Pulmonary artery endothelial cell (primary cell): ENCODE measurements around the gene GNPNAT1. TPM values are rescaled to one million over a fixed set of nuclear protein-coding genes. Genes with fewer than 3 reads are reported as not detected.
"Not testable (repeated sequence)": the region's sequence is repeated elsewhere in the genome, so short reads cannot be mapped to it uniquely, and the experiment has no call there.

Source experiments
- DNase-seq: peaks from one replicate; pipeline ENCODE4 v3.0.0-alpha.2; 2011; ENCODE audit warnings: low read depth, low spot score
- total RNA-seq: library from RNA; depleted of rRNA; stranded (reverse); fragments of >200 nt; gene quantifications from 2 replicates; pipeline ENCODE4 v1.2.3, GENCODE V29; 2014

GNPNAT1 gene
- total RNA-seq, 1 donor from 2014 or later, result 46.2 TPM

DNA sequence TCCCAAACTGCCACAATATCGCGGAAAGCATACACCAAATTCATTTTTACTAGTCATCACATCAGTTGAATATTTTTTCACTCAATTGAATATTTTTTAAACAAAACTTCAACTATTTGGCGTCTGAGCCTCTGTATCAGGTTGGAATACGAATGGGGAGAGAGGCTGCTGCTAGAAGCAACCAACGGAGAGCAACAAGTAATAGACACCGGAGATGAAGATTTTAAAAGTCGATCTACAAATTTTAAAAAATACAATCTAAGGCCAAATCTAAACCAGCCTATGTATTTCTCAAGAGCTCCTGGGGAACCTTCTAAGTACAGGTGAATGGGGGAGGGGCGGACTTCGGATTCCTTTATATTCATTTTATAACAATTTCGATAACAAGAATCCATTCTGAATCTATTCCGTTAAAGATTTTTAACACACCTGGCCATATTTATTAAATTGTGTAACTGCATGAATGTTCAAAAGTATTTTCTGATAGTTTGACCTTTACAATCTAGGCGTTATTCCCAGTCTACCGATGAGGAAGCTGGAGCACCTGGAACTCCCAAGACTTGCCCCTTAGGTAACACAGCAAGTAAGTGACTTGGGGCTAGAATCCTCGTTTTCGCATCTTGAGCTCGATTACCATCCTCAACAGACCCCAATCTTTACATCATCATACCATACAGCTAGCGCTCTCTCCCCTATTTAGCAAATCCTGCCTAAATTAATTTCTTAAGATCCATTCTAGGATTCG is 1.2 kb downstream of the GNPNAT1 start:
- no peak for DNase-seq

DNA sequence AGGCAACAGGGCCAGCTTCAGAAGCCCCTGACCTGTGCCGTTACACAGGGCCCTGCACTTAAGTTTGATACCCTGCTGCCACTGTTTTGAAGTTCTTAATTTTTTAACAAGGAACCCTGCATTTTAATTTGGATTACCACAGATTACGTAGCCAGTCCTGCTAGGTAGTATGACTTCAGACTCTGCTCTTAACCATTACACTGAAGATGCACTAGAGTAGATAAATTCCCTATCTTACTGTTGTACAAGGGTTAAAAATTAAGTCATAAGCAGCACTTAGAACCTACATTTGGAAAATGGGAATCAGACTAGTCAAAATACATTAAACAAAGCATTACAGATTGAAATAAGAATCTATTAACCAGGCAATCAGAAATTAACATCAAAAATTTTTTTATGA is 2.3 kb downstream of the GNPNAT1 start:
- DNase-seq, result no peak

DNA sequence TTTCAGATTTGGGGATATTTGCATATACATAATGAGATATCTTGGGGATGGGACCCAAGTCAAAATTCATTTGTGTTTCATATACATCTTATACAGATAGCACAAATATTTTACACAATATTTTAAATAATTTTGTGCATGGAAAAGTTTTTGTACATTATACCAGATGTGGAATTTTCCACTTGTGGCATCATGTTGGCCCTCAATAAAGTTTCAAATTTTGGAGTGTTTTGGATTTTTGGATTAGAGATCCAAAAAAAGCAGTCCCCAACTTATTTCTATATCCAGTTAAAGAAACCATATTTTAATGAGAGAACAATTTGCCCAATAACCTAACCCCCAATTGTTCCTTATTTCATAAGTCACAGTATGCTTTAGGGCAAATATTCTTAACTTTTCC is 4.5 kb downstream of the GNPNAT1 start:
- DNase-seq, result no peak

DNA sequence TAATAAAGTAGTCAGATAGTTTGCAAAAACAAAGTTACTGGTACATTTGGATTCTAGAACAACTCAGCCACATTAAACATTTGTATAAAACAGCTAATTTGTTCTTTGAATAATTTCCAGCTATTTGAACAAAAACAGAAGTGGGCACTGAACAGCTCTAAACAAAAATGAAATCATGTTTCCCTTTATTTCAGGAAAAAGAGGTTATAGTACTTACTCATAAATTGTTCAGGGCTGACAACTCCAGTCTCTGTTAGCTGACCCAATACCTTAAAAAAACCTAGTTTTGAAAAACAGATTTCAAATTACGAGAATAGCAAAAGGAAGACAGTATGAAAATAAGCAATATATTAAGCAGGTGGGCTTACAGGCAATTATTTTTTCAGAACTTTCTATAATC is 8.2 kb downstream of the GNPNAT1 start:
- DNase-seq, result no peak

DNA sequence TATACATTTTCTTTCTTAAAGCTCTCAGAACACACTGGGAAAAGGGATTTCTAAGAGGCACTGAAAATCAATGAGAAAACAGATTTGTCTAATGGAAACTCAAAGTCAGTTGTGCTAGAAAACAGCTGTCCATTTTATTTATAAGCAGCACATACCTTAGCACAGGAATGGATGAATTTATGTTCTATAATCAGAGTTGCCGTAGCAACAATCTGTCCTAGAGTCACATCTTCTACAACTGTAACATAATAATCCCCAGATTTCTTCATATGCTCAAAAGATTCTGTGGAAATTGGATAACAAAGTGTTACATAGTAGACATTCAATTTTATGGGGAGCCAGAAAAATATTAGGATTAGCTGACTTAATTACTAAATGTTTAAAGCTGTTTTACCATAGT is 9.8 kb downstream of the GNPNAT1 start:
- no peak for DNase-seq

DNA sequence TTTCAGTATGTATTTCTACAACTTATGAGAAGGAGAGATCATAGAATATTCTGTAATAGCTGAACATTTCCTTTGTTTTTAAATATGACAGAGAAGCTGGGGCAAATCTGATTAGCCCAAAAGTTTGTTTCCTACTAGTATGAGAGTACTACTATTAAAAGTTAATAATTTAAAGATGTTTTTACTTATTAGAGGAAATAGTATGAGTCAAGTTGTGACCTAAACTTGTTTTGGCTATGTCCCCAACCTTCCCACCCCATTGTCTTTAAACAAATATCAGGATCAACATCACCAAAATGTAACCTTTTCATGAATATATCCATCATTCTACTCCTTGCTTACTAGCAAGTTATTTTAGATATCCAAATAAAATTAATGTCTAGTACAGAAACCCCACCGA is 10.5 kb downstream of the GNPNAT1 start:
- DNase-seq, result no peak

DNA sequence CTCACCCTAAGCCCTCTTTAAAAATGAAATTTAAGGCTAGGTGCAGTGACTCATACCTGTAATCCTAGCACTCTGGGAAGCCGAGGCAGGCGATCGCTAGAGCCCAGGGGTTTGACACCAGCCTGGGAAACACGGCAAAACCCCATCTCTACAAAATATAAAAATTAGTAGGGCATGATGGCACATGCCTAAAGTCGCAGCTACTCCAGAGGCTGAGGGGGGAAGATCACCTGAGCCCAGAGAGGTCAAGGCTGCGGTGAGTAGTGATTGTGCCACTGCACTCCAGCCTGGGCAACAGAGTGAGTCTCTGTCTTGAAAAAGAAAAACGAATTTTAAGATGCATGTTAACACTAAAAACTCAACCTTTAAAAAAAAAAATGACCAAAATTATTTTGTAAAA is 12.7 kb downstream of the GNPNAT1 start:
- no peak for DNase-seq

DNA sequence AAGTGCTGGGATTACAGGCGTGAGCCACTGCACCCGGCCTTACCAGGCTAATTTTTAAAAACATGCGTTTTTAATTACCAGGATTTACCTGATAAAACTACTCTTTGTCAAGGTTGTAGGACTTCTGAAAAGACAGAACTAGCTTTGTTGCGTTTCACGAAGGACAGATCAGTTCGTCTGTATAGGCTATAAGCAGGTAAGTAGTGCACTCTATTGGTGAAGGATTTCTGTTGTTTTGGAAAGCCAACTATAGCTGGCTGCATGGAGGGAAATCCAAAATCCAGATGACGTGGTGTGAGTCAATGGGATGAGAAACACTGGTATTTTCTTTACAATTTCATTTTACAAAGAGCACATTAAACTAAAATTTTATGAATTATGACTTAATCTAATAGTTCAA is 14.6 kb downstream of the GNPNAT1 start:
- no peak for DNase-seq

DNA sequence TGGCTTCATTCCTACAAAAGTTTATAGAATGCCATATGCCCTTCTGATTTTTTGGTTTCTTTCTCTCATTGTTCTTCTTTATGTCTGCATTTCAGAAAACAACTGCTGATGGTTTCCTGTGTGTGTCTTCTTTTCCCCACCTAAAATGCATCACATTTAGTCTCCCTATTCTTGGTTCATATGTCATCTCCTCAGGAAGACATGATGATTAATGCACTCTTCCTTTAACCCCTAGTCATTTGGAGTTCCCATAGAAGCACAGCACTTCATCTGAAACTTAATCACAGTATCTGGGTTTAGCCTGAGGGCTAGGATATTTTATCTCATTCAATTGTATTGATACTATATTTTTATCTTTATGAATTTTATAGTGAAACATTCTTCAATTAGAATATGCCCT is 21.5 kb downstream of the GNPNAT1 start:
- DNase-seq, result peak; percentile 17

DNA sequence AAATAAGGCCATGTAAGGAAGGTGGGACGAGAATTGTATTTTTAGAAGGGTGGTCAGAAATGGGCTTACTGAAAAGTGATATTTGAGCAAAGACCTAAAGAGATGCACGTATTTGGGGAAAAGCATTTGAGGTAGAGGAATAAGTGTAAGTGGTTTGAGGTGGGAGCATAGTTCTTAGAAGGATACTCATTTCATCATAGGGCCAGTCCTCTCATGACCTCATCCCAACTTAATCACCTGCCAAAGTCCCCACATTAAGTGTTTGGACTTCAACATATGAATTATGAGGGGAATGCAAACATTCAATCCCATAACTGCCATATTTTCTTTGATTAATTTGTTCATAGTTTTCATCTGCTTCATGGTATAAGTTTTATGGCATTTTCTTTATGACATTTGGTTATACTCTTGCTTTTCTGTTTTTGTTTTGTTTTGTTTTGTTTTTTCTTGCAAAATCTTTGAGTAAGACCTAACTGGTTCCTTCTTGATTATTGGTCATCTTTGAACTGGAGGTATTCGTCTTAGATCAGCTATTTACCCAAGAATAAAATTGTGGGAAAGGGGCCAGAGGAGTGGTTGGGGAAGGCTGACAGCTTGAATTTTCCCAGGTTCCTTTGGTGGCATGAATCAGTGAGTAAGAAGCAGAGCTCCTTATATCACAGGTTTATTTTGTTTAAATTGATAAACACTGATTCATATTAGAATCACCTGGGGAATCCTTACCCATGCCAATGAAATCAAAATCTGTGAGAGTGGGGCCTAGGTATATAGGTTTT is 24.2 kb downstream of the GNPNAT1 start:
- no peak for DNase-seq

DNA sequence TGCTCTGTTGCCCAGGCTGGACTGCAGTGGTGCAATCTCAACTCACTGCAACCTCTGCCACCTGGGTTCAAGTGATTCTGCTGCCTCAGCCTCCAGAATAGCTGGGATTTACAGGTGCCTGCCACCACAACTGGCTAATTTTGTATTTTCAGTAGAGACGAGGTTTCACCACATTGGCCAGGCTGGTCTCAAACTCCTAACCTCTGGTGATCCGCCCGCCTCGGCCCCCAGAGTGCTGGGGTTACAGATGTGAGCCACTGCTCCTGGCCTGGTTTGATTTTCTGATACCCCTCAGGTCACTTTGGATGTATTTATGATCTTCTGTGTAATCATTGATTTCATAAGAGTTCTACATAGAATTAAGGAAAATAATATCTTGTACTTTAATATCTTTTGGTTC is 28.5 kb downstream of the GNPNAT1 start:
- DNase-seq, result not testable (repeated sequence)

DNA sequence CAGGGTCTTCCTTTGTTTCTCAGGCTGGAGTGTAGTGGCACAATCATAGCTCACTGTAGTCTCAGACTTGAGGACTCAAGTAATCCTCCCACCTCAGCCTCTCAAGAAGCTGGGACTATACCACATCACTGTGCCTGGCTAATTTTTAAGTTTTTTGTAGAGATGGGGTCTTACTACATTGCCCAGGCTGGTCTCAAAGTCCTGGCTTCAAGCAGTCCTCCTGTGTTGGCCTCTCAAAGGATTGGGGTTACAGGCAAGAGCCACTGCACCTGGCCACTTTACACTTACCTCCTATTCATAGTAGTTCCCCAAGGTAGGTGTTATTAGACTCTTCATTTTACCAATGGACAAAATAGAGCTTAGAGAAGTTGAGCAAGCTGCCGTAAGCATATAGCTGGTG is 32.3 kb downstream of the GNPNAT1 start:
- no peak for DNase-seq

DNA sequence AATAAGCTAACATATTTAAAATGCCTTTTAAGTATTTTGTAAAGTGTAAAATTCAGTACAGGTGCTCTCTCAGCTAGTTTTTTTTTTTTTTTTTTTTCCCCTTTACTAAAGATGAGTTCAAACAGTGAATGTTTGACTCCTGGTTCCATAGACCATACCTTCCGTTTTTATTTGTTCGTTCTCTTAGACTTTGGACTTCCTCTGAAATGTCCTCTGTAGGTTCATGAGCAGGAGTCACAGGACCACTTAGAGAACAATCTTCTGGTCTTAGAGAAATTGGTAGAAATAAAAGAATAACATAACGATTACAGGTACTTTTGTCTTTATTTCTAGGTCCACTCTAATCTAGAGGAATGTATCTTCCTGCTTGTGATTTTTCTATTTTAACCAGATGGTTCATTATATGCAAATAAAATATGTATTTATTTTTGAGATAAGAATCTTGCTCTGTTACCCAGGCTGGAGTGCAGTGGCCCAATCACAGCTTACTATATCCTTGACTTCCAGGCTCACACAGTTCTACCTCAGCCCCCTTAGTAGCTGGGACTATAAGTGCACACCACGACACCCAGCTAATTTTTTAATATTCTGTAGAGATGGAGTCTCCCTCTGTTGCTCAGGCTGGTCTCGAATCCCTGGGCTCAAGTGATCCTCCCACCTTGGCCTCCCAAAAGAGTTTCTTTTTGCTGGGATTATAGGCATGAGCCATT is 35.6 kb downstream of the GNPNAT1 start:
- DNase-seq, result no peak

DNA sequence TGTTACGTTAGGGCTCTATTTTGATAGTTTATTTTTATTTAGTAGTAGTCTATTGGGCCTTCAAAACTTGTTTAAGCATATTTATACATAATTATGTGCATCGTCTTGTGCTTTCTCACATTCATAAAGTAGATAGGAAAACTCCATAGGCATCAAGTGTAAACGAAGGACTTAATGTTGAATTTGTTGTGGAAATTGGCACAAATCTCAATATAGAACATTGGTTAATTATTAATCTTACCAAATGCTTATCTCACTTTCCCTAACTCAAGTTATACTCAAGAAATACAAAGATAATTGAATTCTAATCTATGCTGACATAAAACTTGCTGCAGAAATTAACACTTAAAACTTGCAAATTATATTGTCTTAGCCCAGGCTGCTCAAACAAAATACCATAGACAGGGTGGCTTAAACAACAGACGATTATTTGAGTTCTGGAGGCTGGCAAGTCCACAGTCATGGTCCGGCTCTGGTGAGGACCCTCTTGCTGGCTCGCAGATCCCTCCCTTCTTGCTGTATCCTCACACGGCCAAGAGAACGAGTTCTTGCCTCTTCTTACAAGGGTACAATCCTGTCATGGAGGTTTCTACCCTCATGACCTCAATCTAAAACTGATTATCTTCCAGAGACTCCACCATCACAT is 42.6 kb downstream of the GNPNAT1 start:
- DNase-seq, result no peak

DNA sequence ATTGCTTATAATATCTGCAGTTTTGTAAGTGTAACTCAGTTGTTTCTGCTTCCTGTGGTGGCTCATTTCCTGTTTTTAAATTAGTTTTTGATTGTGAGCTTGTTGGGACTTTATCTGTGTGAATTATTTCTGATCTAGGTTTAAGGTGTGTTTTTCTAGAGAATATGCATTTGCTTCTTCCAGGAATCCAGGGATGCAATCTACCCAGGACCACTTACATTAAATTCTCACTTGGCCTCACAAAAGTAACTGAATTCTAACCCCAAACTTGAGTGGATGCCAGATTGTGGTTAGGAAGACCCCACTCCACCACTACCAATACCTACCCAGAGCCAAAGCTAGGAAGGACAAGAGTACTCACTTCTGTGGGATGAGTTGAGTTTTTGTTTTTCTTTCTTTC is 49.5 kb downstream of the GNPNAT1 start:
- DNase-seq, result no peak

DNA sequence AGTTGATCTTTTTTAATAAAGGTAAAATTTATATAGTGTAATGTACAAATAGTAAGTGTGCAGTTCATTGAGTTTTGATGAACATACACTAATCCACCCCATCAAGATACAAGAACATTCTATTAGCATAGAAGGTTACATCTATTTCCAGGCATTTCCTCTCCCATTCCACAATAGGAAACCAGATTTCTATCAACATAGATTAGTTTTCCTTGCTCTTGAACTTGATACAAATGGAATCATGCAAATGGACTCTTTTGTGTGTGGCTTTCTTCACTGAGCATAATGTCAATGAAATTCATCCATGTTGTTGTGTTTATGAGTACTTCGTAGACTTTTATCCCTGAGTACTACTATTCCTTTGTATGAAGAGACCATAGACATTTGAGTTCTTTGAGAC is 50.7 kb downstream of the GNPNAT1 start:
- peak; percentile 30 for DNase-seq

DNA sequence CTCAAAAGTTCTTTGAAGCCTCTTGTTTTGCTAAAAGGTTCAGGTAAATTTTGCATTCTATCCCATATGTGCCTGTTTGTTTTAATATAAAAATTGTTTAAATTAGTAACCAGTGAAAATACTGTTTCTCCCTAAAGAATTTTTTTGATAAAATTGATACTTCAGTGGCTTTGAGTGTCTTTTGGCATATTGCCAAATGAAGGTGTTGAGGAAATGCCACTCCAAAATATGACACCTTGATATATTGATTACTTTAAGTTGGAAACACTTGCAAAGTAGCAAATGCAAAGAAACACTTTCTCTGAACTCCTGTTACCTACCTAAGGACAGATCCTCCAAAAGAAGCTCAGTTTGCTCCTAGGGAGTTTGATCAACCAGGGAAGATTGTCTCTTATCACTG is 53.0 kb downstream of the GNPNAT1 start:
- no peak for DNase-seq

DNA sequence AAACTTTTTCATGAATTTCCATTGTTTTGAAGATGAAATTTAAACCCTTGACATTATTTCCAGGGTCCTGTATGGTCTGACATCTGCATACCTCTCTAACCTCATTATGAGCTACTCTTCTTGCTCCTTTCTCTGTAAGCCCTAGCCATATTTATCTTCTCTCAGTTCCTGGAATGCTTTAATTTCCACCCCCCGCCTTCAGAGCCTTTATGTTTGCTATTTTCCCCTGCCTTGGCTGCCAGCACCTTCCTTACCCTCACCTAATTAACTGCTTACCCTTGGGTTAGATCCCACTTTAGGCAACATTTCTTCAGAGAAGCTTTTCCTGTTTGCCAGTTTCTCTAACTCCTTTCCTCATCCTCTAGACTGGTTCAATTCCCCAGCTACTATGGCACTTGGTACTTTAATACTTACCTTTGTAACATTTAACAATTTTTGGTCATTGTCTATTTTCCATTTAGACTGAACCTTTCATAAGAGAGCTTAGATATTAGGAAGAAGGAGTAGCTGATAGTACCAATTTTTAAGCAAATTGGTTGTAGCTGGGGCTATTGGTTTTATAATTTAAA is 55.4 kb downstream of the GNPNAT1 start:
- DNase-seq, result no peak

DNA sequence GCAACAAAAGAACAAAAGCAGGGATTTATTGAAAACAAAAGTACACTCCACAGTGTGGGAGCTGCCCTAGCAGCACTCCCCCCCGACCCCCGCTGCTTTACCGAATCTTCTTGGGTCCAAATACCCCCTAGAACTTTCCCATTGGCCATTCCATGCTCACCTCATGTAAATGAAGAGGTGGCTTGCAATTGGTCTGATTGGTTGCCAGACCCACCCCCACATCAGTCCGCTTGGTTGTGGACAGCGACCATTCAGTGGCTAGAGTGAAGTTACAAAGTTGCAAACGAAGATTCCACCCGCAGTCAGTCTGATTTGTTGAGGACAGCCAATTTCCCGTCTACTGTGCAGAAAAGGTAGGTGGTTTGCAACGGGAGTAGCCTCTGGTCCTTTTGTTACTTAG is 57.6 kb downstream of the GNPNAT1 start:
- DNase-seq, result no peak

DNA sequence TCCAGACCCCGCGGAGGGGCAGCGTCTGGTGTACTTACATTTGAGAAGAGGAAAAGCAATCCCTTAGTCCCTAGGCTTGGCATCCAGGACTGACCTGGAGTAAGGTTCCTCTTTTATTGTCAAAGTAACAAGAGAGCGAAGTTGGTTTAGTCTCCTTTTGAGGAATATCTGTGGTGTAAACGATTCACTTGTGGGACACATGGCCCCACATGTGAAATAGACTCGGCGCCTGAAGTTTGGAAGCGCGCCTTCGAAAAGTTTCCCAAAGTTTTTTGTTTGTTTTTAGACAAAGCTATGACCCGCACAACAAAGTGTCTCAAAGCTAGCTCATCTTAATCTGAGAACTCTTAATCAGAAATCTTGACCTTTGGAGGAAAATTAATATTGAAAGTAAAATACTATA is 60.7 kb downstream of the GNPNAT1 start:
- no peak for DNase-seq

DNA sequence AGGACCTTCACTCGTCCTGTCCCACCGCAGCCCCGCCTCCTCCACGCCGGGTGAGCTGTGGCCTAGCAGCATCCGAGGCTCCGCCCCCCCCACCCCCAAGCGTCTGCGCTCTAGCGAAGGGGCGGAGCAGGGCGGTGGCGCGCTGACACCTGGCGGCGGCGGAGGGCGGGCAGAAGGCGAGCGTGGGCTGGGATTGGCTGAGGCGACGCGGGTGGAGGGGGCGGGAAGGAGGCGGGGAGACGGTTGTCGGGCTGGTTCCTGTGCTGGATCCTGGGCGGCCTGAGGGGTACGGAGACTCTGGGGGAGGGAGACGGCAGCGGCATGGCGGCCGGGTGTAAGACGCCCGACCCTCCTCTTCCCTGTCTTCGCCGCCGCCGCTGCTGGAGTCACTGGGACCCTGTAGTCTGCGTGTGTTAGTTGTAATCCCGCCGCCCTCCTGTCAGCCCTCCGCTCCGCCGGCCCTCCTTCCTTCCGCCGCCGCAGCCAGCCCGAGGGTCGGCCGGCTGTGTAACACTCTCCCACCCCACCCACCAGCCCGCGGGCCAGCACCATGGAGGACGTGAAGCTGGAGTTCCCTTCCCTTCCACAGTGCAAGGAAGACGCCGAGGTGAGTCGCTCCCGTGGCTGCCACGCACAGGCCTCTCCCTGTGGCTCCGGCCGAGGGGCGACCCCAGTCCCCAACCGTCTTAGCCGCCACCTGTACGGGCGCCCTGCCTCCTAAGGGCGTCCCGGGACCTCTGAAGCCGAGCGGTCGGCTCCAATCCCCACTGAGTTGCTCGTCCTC is 61.3 kb downstream of the GNPNAT1 start, which contains the start of gene STYX:
TSS of gene STYX (plus strand) at position 242 of the 784 bp plus-strand sequence. CDS start at position 551, 309 bp downstream.
- DNase-seq, result peak; percentile 94
